Stimulated activated CD4-positive, alpha-beta T cell treated with anti-CD3 and anti-CD28 coated beads, Interleukin-2, amount 100 ng/mL, for 4 hours (primary cell): Measurements from ENCODE around the gene REM2.
"Not testable (repeated sequence)": the region's sequence is repeated elsewhere in the genome, so short reads cannot be mapped to it uniquely, and the experiment has no call there.

Experiments used
- DNase-seq: peaks from one replicate; pipeline ENCODE4 v3.0.0-alpha.2; 2020; ENCODE audit warnings: low read depth

REM2 gene

DNA sequence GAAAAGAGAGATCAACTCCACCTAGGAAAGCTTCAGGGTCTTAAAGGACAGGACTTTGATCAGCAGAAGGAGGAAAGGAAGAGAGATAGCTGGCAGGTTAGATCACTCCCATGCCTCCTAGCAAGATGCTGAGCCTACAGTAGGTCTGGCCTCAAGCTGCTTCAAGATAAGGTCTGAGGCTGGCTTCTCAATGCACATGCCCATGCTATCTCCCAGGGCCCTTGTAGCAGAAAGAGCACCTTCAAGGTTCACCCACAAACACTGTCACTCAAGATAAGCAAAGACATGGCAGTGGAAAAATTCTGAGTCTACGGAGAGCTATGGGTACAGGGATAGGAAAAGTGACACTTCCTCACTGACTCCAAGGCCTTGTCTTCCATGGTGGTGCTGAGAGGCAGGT, 14.3 kb downstream of the REM2 start:
- DNase-seq: no peak

DNA sequence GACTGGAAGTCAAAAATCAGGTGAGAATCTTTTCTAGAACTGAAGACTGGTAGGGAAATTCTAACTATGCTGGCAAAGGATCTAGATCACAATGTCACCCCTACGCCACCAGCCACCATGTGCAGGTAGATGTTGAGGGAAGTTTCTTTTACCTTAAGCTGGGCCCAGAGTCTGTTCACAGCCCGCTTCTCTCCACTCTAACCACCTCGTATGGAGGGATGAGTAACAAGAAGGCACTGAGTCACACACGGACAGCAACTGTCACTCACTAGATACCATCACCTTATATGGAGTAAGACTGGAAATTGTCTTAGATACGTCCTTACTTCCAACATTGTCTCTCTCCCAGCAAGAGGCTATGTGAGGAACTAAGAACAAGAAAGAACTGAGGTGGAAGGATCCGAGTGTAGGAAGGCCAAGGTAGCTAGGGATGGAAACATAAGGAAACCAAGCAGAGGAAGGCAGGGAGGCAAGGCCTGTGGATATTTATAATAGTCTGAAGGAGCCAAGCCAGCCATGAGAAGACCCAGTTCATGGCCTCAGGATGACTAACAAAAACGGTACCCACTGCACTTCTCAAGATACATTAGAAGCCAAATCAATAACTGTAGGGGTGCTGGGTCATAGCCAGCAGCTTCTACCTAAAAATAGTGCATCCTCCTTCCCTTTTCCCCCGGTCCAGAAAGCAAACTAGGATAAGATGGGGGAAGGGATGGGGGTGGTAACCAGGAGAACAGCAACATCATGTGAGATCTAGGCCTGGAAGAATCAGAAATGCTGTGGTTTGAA, 15.5 kb downstream of the REM2 start:
- no peak for DNase-seq

DNA sequence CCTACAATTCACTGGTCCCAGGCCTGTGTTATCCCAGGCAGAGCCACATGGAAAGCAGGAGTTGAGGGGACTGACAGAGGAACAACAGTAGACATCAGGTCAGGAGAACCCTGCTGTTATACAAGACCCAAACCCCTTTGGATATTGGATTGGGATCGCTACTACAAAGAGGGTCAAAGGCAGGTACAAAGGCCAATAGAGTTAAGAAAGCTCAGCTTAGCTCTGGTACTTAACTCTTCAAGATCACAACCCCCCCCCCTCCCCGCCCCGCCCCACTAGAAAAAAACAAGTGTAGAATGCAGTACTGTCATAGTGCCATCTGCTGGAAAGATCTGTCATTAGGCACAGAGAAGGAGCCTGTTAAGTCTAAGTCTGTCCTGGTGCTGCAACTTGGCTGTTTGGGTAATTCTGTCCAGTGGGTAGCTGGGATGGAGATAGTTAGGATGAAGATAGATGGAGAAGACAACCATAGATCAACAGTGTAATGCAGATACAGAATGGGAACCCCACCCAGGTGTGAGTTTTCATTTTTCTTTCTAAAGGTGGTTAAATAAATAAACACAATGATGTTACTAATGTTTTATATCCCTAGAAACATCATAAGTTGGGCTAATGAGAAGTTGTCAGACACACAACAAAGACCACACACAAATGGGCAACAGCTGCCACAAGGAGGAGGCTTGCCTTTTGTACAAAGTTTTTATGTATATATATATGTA, 17.2 kb downstream of the REM2 start:
- DNase-seq: peak; percentile 29

DNA sequence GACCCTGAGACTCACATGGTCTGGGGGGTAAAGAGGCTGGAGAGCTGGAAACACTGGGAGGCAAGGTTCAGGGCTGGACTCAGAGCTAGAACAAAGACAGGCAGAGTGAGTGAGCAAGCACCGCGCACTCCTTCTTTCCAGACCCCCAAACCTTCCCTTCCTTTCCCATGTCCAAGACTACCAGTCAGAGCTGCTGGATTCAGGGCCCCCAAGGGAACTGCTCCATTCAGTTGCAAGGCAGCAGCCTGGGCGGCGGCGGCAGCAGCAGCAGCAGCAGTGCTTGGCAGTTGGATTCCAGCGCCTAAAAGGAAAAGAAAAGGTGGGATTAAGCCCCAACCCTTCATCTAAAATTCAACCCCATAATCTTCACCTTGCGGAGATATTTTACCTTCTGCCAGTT, 18.8 kb downstream of the REM2 start:
- DNase-seq: no peak

DNA sequence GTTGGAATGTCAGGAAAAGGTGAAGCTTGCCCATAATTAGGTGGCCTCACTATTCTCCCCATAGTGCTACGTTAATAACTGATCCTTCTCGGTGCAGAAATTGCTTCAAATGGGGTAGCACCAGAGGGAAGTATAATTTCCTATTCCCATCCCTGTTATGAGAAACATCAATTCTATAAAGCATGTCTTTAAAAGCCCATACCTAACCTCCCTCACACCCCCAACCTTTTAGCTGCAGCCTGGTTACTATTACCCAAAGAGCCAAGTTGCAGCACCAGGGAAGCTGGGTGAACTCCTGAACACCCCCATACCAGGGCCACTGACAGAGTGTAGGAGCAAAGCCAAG, 20.7 kb downstream of the REM2 start:
- no peak for DNase-seq

DNA sequence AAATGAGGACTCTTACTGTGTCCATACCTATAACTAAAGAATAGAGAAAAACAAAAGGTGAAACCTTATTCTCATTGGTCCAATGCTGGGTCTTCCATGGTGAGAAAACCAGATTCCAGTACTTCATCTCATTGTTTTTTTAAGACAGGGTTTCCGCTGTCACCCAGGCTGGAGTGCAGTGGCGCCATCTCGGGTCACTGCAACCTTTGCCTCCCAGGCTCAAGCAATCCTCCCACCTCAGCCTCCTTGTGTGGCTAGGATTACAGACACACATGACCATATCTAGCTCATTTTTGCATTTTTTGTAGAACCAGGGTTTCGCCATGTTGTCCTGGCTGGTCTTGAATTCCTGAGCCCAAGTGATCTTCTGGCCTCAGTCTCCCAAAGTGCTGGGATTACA, 22.6 kb downstream of the REM2 start:
- no peak for DNase-seq

DNA sequence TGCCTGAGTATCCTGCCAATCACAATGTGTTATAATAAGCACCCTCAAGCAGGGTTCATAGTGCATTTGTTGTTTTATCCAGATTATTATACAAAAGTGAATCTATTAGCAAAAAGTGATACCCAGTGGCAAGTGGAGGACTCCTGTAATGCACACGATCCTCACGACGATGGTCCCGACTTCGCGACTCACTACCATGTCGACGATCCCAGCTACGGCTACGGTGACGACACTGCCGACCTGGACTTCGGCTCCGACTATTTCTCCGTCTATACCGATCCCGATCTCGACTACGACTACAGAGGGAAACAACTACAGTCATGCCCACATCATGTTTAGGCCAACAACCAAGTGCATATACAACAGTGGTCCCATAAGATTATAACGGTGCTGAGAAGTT, 23.1 kb downstream of the REM2 start:
- no peak for DNase-seq

DNA sequence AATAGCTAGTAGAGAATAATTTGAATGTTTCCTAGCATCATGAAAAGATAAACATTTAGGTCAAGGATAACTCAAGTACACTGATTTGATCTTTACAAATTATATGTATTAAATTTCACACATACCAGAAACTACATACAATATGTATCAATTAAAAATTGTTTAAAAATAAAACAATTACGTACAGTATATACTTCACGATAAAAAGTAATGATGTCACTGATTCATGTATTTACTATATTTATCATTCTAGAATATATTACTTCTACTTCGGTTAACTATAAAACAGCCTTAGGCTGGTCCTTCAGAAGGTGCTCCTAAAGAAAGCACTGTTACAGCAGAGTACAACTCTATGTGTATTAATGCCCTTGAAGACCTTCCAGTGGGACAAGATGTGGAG, 24.4 kb downstream of the REM2 start:
- no peak for DNase-seq

DNA sequence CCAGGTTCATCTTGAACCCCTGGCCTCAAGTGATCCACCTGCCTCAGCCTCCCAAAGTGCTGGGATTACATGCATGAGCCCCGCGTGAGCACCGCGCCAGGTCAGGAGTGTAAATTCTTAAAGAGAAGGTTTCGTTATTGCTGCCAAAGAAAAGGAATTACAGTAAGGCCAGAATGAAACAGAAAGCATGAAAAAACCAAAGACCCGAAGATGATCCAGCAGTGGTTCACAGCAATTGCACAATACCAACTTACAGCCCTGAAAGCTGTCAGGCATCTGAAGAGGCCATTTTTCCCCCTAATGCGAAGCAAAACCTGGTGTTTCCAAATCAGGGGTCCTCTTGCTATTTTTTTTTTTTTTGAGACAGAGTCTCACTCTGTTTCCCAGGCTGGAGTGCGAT, 25.6 kb downstream of the REM2 start:
- no peak for DNase-seq

DNA sequence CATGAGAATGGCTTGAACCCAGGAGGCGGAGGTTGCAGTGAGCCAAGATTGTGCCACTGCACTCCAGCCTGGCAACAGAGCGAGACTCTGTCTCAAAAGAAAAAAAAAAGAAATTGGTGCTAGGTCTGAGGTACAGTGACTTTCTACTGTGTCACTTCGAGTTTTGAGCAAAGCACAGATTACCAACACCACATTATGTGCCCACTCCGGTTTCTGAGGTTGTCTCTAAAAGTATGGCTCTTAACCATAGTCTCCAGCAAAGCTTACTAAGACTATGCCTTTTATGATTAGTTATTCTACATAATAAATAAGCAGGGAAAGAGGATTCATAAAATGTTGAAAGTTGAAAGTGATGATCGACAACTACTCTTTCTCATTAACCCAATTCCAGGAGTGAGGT, 27.9 kb downstream of the REM2 start:
- DNase-seq: no peak

DNA sequence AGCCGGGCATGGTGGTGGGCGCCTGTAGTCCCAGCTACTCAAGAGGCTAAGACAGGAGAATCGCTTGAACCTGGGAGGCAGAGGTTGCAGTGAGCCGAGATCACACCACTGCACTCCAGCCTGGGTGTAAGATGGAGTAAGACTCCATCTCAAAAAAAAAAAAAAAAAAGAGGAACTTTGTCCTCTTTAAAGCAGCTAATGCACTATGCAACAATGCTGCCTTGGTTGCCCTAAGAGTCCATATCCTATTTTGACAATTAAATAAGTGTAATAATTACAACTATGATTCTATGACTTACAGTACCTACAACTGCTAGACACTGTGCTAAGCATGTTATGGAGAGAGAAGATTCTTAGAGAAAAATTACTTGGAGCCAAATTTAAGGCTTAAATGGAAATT, 31.8 kb downstream of the REM2 start:
- DNase-seq: not testable (repeated sequence)

DNA sequence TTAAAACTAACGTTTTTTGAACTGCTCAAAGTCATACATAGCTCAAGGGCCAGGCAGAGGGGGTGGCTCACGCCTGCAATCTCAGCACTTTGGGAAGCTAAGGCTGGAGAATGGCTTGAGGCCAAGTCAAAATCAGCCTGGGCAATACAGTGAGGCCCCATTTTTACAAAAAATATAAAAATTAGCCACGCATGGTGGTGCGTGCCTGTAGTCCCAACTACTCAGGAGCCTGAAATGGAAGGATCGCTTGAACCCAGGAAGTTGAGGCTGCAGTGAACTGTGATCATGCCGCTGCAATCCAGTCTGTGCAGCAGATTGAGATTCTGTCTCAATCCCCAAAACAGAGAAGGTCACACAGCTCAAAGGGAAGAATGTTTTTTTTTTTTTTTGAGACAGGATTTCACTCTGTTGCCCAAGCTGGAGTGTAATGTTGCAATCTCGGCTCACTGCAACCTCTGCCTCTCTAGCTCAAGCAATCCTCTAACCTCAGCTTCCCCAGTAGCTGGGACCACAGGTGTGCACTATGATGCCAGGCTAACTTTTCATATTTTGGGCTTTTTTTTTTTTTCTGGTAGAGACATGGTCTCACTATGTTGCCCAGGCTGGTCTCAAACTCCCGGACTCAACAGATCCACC, 33.0 kb downstream of the REM2 start:
- DNase-seq: no peak

DNA sequence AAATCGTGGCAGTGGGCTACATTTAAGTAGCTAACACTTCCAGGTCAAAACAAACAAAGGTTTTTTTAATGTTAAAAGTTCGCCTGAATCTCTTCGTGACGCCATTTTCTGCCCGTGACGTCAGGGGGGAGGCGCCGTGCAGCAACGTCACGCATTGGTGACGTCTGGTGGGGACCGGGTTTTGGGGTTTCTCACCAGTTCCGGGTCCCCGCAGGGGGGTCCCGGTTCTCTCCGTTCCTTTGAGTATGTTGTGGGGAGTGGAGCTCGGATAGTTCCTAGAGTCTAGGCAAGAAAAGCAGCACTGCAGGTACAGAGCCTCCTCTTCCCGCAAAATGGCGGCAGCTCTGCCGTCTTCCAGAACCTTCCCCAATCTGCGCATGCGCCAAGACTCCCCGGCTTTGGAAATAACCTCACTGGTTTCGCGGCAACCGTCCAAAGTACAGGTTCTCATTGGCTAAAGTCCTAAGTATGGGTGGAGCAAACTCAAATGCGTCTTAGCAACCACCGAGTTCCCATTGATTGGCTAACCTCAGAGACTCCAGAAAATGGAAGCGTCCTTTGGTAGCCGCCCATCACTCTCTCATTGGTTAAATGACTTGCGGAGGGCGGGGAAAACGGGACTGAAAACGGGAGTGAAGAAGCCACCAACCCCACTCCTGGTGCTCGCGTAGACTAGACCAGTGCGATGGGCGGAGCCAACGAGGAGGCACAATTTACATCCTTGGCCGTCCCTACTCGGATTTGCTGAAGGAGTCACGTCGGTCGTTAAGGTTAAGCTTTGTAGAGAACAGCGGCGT, 36.0 kb downstream of the REM2 start, which contains the start of gene RBM23:
TSS of gene RBM23 (minus strand) at position 346 of the 797 bp plus-strand sequence.
- peak; percentile 100 for DNase-seq

DNA sequence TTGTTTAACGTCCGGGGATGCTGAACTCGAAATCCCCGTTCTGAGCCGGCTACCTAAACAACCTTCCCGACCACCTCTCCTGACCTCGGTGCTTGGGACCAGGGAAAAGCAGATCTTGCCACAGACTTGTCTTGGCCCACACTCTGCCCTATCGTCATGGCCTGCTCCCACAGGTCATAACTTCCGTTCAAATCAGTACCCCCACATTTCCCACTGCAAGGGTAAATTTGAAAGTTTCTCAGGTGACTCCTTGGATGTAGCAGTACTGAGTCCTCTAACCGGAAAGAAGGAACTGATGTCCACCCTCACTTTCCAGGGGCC, 36.5 kb downstream of the REM2 start:
- DNase-seq: no peak

DNA sequence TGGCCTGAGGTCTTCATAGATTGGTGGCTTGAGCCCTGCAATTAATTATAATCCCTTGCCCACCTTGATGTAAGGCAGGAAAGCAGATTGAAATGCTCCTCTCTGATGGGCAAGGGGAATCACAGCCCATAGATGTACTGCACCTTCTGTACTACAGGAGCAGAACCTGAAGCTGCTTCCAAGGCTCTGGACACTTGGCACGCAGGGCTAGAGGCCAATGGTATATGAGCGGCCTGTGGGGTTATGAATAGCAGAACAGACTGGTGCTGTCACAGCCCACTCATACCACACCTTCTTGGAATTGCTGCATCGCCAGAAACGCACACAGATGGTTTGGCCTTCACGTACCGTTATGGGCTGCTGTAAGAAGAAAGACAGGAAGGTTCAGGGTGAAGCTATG, 37.7 kb downstream of the REM2 start:
- no peak for DNase-seq

DNA sequence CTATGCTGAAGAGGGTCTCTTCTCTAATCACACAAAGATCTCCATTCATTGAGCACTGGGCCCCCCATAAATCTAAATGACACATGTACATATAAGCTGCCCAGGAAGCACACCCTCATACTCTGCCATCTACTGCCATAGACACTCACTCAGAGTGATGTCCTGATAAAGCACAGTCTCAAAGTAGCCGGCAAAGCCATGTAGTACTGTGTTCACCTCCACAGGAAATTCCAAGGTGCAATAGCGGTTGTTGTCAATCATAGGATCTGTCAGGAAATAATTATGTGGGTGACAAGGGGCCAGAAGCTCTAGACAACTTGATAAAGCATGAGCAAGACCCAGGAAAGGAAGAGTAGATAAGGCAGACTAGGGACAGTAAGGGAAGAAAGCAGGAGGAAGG, 39.3 kb downstream of the REM2 start:
- DNase-seq: no peak

DNA sequence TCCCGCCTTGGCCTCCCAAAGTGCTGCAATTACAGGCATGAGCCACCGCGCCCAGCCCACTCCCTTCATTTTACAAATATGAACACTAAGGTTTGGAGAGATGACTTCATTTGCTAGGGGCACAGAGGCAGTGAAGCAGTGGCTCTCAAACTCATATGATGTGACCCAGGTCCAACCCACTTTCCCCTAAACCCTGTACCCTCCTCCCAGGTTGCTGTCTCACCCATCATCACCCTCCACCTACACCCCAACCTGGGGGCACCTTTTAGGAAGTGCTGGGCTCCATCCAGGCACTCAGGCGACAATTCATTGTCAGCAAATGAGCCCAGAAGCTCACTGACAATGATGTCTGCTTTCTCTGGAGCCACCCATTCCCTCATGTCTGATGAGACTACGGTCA, 40.7 kb downstream of the REM2 start:
- DNase-seq: no peak

DNA sequence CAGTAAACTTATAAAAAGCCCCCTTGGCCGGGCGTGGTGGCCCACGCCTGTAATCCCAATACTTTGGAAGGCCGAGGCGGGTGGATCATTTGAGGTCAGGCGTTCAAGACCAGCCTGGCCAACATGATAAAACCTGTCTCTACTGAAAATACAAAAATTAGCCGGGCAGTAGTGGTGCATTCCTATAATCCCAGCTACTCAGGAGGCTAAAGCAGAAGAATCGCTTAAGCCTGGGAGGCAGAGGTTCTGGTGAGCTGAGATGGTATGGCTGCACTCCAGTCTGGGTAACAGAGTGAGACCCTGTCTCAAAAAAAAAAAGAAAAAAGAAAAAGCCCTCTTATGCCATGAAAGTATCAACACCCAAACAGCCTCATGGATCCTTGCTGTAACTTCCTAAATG, 42.5 kb downstream of the REM2 start:
- no peak for DNase-seq

DNA sequence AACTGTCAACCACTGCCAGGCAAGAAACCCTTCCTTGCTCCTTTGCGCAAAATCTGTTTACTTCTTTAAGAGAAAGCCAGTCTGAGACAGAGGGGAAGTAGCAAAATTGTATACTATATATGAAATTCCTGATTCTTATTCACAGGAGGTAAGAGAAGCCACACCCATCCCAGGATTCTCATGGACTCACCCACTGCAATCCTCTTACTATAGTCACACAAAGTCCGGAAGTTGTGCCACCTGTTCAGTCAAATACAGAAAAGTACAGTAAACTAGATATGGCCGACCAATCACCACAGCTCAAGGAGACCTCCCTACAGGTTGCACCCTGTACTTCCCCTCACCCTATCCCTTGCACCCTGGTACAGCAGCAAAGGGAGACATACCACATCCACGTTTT, 43.3 kb downstream of the REM2 start:
- no peak for DNase-seq

DNA sequence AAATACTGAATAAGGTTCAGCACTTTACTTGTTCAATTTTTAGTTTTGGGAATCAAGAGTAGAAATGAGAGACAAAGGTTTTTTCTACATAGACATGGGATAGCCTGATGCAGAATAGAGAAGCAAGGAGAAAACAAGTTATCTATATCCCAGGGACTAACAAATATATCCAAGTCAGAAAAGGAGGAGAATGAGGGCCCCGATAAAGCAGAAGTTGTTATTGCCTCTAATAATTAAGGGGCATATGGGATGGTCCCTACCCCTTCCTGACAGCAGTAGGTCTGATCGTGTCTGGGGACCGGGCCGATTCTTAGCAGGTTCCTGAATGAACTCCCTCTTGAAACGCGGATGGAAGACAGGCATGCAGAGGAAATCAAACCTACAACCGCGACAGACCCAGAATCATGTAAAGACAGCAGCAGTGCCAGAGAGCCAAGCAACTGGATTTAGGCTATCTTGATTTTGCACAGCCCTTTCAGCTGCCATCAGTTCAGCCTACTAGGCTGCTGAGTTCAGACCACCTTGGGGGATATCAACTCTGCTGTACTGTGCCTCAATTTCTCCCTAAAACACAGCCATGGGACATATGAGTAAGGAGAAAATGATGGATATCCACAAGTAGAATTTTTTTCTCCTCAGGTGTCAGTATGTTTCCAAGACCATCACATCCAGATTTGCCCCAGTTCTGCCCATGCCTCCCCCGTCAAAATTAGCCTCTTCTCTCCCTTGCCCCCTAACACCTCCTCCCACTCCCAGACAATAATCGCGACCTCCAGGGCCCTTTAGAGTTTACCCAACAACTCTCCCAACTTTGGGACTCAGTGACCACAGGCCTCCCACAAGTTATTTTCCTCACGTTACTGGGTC, 45.4 kb downstream of the REM2 start:
- DNase-seq: no peak

DNA sequence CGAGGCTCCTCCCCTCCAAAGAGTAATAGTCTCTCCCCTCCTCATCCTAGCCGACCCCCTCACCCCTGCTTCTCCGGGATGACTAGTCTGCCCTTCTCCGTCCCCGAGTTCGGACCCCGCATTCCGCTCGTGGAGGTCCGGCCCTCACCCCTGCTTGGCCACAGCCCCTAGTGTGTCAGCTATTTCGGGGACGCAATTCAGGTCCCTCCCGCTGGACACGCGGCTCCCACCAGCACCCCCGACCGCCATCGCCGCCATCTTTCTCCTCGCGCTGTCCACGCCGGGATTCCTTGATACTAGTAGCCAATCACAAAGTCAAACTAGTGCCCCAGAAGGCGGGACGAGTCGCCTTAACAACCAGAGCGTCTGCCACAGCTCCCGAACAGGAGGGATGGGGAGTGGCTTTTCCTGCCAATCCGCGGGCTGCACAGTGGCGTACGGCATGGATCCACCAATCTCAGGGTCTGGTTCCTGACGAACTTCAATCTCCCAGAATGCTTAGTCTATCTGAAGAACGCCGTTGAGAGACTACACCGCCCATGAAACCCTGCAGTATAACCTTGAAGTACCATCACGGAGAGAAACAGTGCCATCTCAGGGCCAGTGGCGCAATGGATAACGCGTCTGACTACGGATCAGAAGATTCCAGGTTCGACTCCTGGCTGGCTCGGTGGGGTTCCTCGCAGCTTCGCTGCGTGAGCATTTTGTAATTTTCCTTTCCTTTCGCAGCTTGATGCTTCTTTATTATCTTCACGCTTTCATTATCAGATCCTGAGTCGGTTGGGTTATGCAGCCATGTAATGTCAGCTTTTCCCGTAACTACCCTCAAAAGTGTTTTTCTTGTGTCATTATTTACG, 46.3 kb downstream of the REM2 start, which contains the start of gene PRMT5:
TSS of gene PRMT5 (minus strand) at position 273 of the 857 bp plus-strand sequence. CDS start at position 258, 15 bp downstream.
- peak; percentile 96 for DNase-seq
